HG03060 (cell line): ENCODE data around the gene HSPA12B.
"Not testable (repeated sequence)": the region's sequence is repeated elsewhere in the genome, so short reads cannot be mapped to it uniquely, and the experiment has no call there.

Experiments used
- ATAC-seq: cut with Tn5 transposase; IDR thresholded peaks from one replicate; pipeline ENCODE4 v1.9.1; 2021; ENCODE audit warnings: low read depth, moderate number of reproducible peaks; ENCODE audit not compliant: unreplicated experiment

Gene HSPA12B

GRCh38 chr20:3784216-3784853, 51.9 kb downstream of the HSPA12B start:
- no peak for ATAC-seq

- no peak for ATAC-seq
These were observed 52.4 kb downstream of the HSPA12B start for GRCh38 chr20:3784863-3785239.

GRCh38 chr20:3785240-3786125, 53.0 kb downstream of the HSPA12B start:
- no peak for ATAC-seq

GRCh38 chr20:3786126-3786484, 53.6 kb downstream of the HSPA12B start:
- no peak for ATAC-seq

- ATAC-seq: no peak
These were observed 54.3 kb downstream of the HSPA12B start, which contains the start of gene CENPB for GRCh38 chr20:3786665-3787323. Gene CENPB (minus strand): TSS chr20:3786740. CDS start chr20:3786483, 257 bp downstream.

- ATAC-seq: no peak
These were observed 55.0 kb downstream of the HSPA12B start for GRCh38 chr20:3787324-3788014.

GRCh38 chr20:3788685-3789155, 56.2 kb downstream of the HSPA12B start:
- ATAC-seq: no peak

- not testable (repeated sequence) for ATAC-seq
These were observed 56.7 kb downstream of the HSPA12B start for GRCh38 chr20:3789201-3789600.

- ATAC-seq: not testable (repeated sequence)
These were observed 61.7 kb downstream of the HSPA12B start for GRCh38 chr20:3794168-3794567.

GRCh38 chr20:3794701-3795420, 62.4 kb downstream of the HSPA12B start:
- ATAC-seq: no peak

- peak; percentile 42 for ATAC-seq
These were observed 63.3 kb downstream of the HSPA12B start, which contains the start of gene CDC25B for GRCh38 chr20:3795511-3796468. Gene CDC25B (plus strand): TSS chr20:3796310. CDS start chr20:3796532, 222 bp downstream.

GRCh38 chr20:3796477-3797225, 64.2 kb downstream of the HSPA12B start:
- ATAC-seq: no peak

- ATAC-seq: no peak
These were observed 64.7 kb downstream of the HSPA12B start for GRCh38 chr20:3797226-3797545.

- ATAC-seq: no peak
These were observed 65.3 kb downstream of the HSPA12B start for GRCh38 chr20:3797592-3798372.

- no peak for ATAC-seq
These were observed 65.9 kb downstream of the HSPA12B start for GRCh38 chr20:3798373-3798768.

GRCh38 chr20:3798908-3799248, 66.4 kb downstream of the HSPA12B start:
- no peak for ATAC-seq

- no peak for ATAC-seq
These were observed 67.9 kb downstream of the HSPA12B start for GRCh38 chr20:3800256-3800877.
